ENCODE results near the gene QKI.
A peak's percentile ranks its signal among the peaks of the same experiment; 100 is the strongest.
"Not testable (repeated sequence)": the region's sequence is repeated elsewhere in the genome, so short reads cannot be mapped to it uniquely, and the experiment has no call there.

QKI gene

DNA sequence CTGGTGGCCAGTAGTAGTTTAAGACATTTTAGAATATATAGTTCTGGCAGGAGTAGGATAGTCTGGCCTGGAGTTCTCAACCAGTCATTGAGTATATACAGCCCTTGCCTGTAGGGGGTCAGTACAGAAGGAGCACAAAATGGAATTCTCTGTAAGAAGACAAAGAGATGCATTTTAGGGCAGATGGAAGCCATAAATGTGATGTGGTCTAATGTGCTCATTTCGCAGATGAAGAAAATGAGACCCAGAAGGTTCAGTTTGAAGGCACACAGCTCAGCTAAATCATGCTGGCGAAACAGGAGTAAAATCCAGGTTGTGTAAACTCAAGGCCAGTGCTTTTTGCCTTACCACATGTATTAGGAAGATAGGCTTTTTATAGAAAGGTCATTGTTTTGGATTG, 29.6 kb downstream of the QKI start:
- DNase-seq = no peak

- no peak for DNase-seq
These were observed 32.0 kb downstream of the QKI start for GRCh38 chr6:163446549-163446948.

GRCh38 chr6:163449076-163449475, 34.6 kb downstream of the QKI start:
- DNase-seq = no peak

GRCh38 chr6:163454425-163454824, 39.9 kb downstream of the QKI start:
- no peak for DNase-seq

DNA sequence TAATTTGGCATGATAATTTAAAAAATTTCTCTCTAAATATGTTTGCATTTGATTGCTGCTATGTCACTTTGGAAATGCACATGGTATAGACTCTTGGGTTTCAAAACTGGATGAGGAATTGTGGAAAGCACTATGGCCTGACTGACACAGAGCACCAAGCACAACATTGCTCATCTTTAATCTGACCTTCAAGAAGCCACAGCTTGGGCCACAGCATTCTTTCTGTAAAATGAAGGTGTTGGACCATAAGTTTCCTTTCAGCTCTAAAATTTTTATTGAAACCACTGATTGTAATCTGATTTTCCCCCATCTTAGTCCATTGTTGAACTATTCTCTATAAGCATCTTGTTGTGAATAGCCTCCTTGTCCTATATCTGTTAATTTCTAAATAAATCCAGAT, 41.0 kb downstream of the QKI start:
- no peak for DNase-seq

DNA sequence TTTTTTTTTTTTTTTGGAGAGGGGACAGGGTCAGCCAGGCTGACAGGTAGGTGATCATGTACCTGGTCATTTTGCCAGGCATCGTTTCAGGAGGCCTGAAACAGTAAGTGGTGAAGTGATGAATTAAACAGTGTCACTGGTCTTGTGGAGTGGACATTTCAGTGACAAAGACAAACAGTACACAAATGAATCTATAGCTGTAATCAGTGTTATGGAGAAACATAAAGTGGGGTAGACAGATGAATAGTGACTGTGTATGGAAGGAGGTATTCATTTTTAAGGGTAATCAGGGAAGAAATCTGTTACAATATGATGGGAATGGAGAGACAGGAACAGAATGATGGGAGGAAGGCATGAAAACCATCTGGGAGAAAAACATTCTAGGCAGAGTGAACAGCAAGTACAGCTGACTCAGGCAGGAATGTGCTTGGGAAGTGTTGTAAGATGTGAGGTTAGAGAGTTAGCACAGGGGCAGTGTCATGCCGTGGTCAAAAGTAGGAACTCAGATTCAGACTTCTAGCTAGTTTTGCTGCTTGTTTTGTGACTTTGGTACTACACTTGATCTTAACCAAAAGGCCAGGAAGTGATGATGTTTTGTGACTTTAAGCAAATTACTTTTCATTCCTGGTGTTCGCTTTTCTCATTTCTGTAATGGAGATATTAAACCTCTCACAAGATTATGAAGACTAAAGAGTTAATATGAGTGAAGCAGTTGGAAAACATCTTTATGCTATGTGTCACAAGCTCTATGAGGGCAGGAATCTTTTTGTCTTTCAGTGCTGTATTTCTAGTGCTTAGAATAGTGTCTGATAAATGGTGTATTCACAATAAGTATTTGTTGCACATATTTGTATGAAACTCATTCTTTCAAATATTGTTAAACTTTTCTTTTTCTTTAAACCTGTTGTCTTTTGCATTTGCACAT, 43.4 kb downstream of the QKI start:
- DNase-seq = no peak

- no peak for DNase-seq
These were observed 44.5 kb downstream of the QKI start for GRCh38 chr6:163459007-163459406.

DNA sequence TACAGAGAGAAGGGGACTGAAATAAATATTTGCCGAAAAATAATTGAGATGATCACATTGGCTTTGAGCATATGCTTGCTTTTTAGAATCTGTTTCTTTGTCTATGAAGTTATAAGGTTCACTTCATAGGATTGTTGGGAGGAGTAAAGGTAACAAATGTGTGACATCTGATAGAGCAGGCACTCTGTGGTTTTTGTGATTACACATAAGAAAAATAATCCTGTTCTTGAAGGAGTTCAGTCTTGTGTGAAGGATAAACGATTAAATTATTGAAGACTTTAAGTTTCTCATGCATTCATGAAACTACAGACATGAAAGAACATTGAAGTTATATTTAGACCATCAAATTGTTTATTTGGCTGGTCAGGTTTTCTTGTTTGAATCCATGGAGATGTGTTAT, 45.0 kb downstream of the QKI start:
- no peak for DNase-seq

DNA sequence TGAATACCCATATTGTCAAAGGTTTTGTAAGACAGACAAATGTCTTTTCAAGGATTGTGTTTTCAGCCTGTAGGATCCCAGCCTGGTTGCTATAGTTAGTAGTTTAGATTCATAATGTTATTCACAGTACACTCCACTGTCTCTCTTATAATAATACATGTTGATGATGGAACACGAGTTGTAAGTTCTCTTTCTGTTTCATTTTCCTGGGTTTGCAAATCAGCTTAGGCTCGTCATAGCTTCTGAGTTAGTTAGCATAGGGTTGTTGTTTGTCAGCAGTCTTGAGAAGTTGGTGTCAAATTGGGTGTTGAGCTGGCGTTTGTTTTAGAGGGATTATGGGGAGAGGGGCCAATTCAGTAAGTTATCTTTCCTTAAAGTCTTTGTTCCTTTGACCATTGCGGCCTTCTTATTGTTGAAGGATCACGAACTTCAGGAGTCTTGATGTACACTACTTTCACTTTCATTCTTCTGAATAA, 45.8 kb downstream of the QKI start:
- peak in 1 of 2 experiments; percentile 12 for DNase-seq

- DNase-seq = no peak
These were observed 47.2 kb downstream of the QKI start for GRCh38 chr6:163461696-163462095.

DNA sequence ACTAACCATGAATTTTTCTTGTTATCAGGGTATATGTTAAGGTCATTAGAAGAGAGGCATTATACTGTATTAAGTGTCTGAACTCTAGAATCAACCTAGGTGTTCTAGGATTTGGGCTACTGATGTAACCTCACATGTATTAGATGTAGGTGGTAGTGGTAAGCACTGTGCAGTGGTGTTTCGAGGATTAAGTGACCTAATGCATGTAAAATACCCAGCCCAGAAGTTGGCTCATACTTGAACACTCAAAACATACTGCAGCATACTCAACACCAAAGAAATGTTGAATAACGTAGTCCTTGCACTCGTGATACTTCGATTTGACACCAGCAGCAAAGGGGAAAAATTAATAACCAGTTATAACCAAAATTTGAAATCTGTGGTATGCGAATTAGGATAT, 48.7 kb downstream of the QKI start:
- no peak for DNase-seq

DNA sequence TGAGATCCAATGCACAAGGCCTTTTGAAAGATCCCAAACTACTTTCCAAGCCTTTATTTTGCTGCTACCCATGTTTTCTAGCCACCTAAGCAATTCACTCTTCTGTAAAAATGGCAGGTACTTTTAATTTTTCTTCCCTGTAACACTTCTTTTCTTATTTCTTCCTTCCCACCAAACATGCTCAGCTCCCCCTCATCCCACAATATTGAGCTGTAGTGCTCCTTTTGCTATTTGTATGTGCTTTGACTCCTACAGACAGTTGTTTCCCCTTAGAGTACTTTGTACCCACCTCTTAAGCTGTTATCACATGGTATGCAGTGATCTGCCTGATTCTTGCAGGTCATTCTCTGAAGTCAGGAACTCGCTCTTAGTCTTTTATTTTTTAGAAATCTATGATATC, 49.3 kb downstream of the QKI start:
- no peak for DNase-seq

DNA sequence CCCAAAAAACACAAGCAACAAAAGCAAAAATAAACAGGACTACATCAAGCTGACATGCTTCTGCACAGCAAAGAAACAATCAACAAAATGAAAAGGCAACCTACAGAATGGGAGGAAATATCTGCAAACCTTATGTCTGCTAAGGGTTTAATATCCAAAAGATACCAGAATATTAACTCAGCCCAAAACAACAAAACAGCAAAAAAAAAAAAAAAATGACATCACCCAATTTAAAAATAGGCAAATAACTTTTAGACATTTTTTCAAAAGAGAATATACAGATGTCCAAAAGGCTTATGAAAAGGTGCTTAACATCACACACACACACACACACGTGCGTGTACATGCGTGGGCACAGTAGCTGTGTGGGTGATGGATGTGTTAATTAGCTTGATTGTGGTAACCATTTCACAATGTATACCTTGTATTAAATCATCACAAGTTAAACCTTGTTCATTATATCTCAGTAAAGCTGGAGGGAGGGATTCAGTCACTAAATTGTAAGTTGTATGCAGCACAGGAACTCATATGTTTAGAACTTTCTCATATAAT, 52.4 kb downstream of the QKI start:
- DNase-seq = no peak

- no peak for DNase-seq
These were observed 54.2 kb downstream of the QKI start for GRCh38 chr6:163468738-163469137.

- DNase-seq = no peak
These were observed 55.0 kb downstream of the QKI start for GRCh38 chr6:163469459-163469985.

DNA sequence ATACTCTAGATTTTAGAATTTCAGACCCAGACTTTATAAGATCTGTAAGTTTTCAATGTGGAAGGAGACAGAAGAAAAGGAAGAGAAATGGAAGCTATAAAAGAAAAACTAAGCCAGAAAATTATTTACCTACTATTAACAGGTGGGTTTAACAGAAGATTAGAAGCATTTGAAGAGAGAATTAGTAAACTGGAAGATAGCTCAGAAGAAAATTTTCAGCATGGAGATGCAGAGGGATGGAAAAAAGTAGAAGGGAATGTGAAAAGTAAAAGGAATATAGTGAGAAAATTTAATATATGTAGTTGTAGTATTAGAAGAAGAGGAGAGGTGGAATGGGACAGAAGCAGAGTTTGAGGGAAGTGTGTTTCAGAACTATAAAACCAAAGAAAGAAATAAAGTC, 56.1 kb downstream of the QKI start:
- no peak for DNase-seq

DNA sequence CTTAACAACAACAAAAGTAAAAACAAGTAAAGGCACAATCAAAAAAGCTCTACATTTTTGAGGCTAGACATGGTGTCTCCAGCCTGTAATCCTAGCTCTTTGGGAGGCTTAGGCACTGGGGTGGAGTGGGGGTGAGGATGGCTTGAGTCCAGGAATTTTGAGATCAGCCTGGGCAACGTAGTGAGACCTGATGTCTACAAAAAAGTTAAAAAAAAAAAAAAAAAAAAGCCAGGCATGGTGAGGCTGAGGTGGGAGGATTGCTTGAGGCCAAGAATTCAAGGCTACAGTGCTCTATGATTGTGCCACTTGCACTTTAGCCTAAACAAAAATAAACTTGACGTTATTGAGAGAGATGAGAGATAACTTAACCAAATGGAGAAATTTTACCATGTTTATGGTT, 60.1 kb downstream of the QKI start:
- DNase-seq = no peak

DNA sequence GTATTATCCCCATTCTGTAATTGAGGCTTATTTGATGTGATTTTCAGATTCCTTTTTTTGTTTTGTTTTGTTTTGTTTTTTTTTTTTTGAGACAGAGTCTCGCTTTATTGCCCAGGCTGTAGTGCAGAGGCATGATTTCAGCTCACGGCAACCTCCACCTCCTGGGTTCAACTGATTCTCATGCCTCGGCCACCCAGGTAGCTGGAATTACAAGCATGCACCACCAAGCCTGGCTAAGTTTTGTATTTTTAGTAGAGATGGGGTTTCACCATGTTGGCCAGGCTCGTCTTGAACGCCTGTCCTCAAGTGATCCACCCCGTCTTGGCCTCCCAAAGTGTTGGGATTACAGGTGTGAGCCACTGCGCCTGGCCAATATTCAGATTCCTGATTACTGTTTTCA, 62.4 kb downstream of the QKI start:
- not testable (repeated sequence) for DNase-seq

- DNase-seq = no peak
These were observed 68.6 kb downstream of the QKI start for GRCh38 chr6:163483107-163483506.

DNA sequence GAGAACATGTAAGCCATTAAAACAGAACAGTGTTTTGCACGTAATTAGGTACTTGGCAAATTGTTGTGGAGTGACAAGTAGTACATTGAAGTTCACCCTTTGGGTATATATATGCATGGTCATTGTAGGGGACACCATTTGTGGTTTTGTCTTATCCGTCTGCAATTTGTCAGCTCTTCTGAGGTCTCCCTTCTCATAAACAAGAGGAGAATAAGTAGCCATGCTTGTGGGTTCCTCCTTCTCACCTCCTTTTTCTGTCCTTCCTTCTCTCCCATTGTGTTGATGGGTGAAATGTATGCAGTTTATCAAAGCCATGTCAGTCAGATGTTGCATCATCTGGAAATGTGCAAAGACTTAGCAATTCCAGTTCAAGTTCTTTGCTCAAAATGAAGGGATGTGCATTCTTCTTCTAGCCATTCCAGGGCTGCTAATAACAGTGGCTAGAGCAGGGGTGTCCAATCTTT, 70.9 kb downstream of the QKI start:
- DNase-seq = no peak

DNA sequence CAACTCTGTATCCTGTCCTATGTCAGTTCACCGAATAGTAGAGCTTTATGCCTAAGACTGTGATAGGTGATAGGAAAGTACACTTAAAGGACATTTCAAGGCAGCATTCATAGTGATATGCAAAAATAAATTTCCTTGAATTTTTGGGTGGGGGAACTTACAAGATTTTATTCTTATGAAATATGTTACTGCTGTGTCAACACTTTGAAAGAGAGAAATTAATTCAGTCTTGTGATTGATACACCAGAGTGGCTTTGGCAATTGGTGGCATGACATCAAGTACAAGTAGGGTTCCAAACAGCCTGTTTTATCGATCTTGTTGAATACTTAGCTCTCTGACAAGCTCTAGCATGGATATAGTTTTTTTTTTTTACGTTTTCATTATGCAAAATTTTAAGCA, 72.3 kb downstream of the QKI start:
- DNase-seq = no peak

DNA sequence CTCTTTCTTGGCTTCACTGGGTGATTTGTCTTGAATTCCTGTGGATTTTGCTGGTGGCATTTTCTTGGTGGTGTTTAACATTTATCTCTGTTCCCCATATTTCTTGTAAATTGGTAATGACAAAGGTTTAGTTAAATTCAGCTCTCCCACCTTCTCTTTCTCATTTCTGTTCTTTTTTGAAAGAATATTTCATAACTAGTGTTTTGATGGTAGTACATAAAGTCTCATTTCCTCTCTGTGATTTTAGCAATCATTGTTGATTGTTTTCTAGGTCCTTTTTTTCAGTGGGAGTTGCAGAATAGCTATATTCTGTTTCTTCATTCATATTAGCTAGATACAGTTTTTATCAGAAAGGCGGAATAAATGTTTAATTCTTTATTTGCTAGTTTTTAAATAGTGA, 73.1 kb downstream of the QKI start:
- DNase-seq = no peak

GRCh38 chr6:163489584-163489983, 75.1 kb downstream of the QKI start:
- DNase-seq = no peak
